A549 (cell line): ENCODE results near the gene RDH5. TPM values are rescaled to one million over a fixed set of nuclear protein-coding genes. Genes with fewer than 3 reads are reported as not detected.

Experiments used
- ATAC-seq, 2 experiments: fragments of 200-7000 bp in 1 of 2; fragments of >200 bp in 1 of 2; cut with Nextera tagmentation in 1 of 2; cut with Tn5 transposase in 1 of 2; 3 replicates each; pipeline versions ENCODE4 v1.8.0 to v1.9.1; 2018 to 2020; ENCODE audit warnings: mild to moderate bottlenecking in 1 of 2, moderate library complexity in 1 of 2
- CTCF ChIA-PET: fragments of 300-600 bp; sonication (Branson Sonifier 250); formaldehyde crosslinking; extraction: SDS; loops from one replicate; lab custom pipeline; 2021; ENCODE audit warnings: antibody characterized with exemption, inconsistent platforms; lab: Yijun Ruan, JAX
- POLR2A ChIA-PET: fragments of 350-600 bp; formaldehyde crosslinking; extraction: SDS; loops from one replicate; lab custom pipeline; 2021; ENCODE audit warnings: antibody characterized with exemption, inconsistent platforms; lab: Yijun Ruan, JAX
- DNase-seq, 2 experiments: peaks; one replicate each; pipeline versions ENCODE4 v3.0.0 to v3.0.0-alpha.2; 2011 to 2016; ENCODE audit warnings: low read depth in 1 of 2, low spot score in 1 of 2
- FAIRE-seq: peaks from 2 replicates; lab custom pipeline; 2011; peaks lifted over from hg19 to GRCh38; lab: Jason Lieb, UNC
- H3K27ac ChIP-seq, 2 experiments: fragments of >200 bp; sonication (Bioruptor Twin); formaldehyde crosslinking; 3 replicates each; pipeline ENCODE4 v1.5.1; 2016 to 2017
- H3K4me1 ChIP-seq: fragments of >200 bp; sonication (Bioruptor Twin); formaldehyde crosslinking; 3 replicates; pipeline ENCODE4 v1.6.1; 2016
- H3K4me2 ChIP-seq: fragments of >200 bp; sonication (Bioruptor Twin); formaldehyde crosslinking; 3 replicates; pipeline ENCODE4 v1.6.1; 2016
- H3K4me3 ChIP-seq: fragments of >200 bp; sonication (Bioruptor Twin); formaldehyde crosslinking; 3 replicates; pipeline ENCODE4 v1.5.1; 2016
- H3K9me3 ChIP-seq: fragments of >200 bp; sonication (Bioruptor Twin); formaldehyde crosslinking; 3 replicates; pipeline ENCODE4 v1.6.1; 2016
- CBX2 ChIP-seq: fragments of 200-600 bp; sonication (generic); IDR thresholded peaks from 2 replicates; pipeline ENCODE4 v1.6.1; 2016; ENCODE audit warnings: low read depth, mild to moderate bottlenecking, borderline replicate concordance
- CBX8 ChIP-seq: fragments of 200-600 bp; sonication (generic); IDR thresholded peaks from 2 replicates; pipeline ENCODE4 v1.6.1; 2016
- CHD4 ChIP-seq: fragments of 200-600 bp; sonication (generic); IDR thresholded peaks from 2 replicates; pipeline ENCODE4 v1.6.1; 2016; ENCODE audit warnings: antibody characterized with exemption, mild to moderate bottlenecking, borderline replicate concordance
- EHF ChIP-seq: fragments of 250-450 bp; sonication (Bioruptor Pico); IDR thresholded peaks from 2 replicates; pipeline ENCODE4 v1.5.0; 2020; ENCODE audit warnings: mild to moderate bottlenecking
- EHMT2 ChIP-seq: fragments of 200-600 bp; sonication (generic); IDR thresholded peaks from 2 replicates; pipeline ENCODE4 v1.6.1; 2016; ENCODE audit warnings: antibody characterized with exemption, low read depth, mild to moderate bottlenecking, moderate library complexity
- ELK1 ChIP-seq: fragments of 150-350 bp; IDR thresholded peaks from 2 replicates; pipeline ENCODE4 v1.6.1; 2014; ENCODE audit warnings: low read depth, mild to moderate bottlenecking, low read length
- FOSL2 ChIP-seq, 2 experiments: fragments of 450-650 bp in 1 of 2; fragments of >200 bp in 1 of 2; sonication (Bioruptor Twin) in 1 of 2; formaldehyde crosslinking; IDR thresholded peaks; 2 replicates each; pipeline versions ENCODE4 v1.5.0 to v1.6.1; 2016 to 2020; ENCODE audit warnings: mild to moderate bottlenecking in 1 of 2, moderate library complexity in 1 of 2
- GATA3 ChIP-seq: IDR thresholded peaks from 2 replicates; pipeline ENCODE4 v1.6.1; 2012; ENCODE audit warnings: borderline replicate concordance
- HDAC2 ChIP-seq: fragments of 200-600 bp; sonication (generic); IDR thresholded peaks from 2 replicates; pipeline ENCODE4 v1.6.1; 2016
- HES2 ChIP-seq: fragments of >200 bp; sonication (Bioruptor Twin); formaldehyde crosslinking; IDR thresholded peaks from 2 replicates; pipeline ENCODE4 v1.6.1; 2016
- HOXA7 ChIP-seq: fragments of 250-450 bp; sonication (Bioruptor Pico); IDR thresholded peaks from 2 replicates; pipeline ENCODE4 v1.5.0; 2020; ENCODE audit warnings: mild to moderate bottlenecking, moderate library complexity
- HOXB13 ChIP-seq: fragments of 250-450 bp; sonication (Bioruptor Pico); IDR thresholded peaks from 2 replicates; pipeline ENCODE4 v1.5.0; 2020; ENCODE audit warnings: low read depth, mild to moderate bottlenecking, moderate library complexity
- JUN ChIP-seq, 2 experiments: fragments of >200 bp; sonication (Bioruptor Twin); formaldehyde crosslinking; IDR thresholded peaks; 2 replicates in 1 of 2; 3 replicates in 1 of 2; pipeline ENCODE4 v1.6.1; 2016 to 2017
- MAFK ChIP-seq: fragments of 450-650 bp; IDR thresholded peaks from 2 replicates; pipeline ENCODE4 v1.6.1; 2014; ENCODE audit not compliant: partially characterized antibody
- NFE2L2 ChIP-seq: fragments of 150-350 bp; conservative IDR thresholded peaks from 2 replicates; pipeline ENCODE4 v1.6.1; 2014; ENCODE audit warnings: low read length
- NPAS2 ChIP-seq: fragments of 250-450 bp; sonication (Bioruptor Pico); IDR thresholded peaks from 2 replicates; pipeline ENCODE4 v1.8.0; 2022; ENCODE audit warnings: mild to moderate bottlenecking, moderate library complexity, borderline replicate concordance
- POLR2A ChIP-seq: IDR thresholded peaks from 2 replicates; pipeline ENCODE4 v1.6.1; 2012; ENCODE audit warnings: mild to moderate bottlenecking, low read length
- POLR2AphosphoS2 ChIP-seq: conservative IDR thresholded peaks from 2 replicates; pipeline ENCODE4 v1.6.1; 2012; ENCODE audit warnings: low read length, improper control_type of control experiment, inconsistent platforms
- RAD21 ChIP-seq, 2 experiments: fragments of >200 bp in 1 of 2; sonication (Bioruptor Twin) in 1 of 2; formaldehyde crosslinking in 1 of 2; IDR thresholded peaks in 1 of 2; conservative IDR thresholded peaks in 1 of 2; 2 replicates in 1 of 2; 3 replicates in 1 of 2; pipeline ENCODE4 v1.6.1; 2012 to 2018; ENCODE audit warnings: inconsistent platforms in 1 of 2
- RCOR1 ChIP-seq: fragments of 150-350 bp; IDR thresholded peaks from 2 replicates; pipeline ENCODE4 v1.6.1; 2014; ENCODE audit warnings: antibody characterized with exemption, low read length, low read depth
- RFX5 ChIP-seq: fragments of 450-650 bp; IDR thresholded peaks from 2 replicates; pipeline ENCODE4 v1.7.1; 2014; ENCODE audit warnings: antibody characterized with exemption, mild to moderate bottlenecking, moderate library complexity
- TFCP2L1 ChIP-seq: fragments of 250-450 bp; sonication (Bioruptor Pico); IDR thresholded peaks from 2 replicates; pipeline ENCODE4 v1.5.0; 2021; ENCODE audit warnings: mild to moderate bottlenecking
- TP53 ChIP-seq: fragments of 250-450 bp; sonication (Bioruptor Pico); IDR thresholded peaks from 2 replicates; pipeline ENCODE4 v1.5.0; 2021; ENCODE audit warnings: mild to moderate bottlenecking, moderate library complexity
- ZC3H11A ChIP-seq: fragments of 450-650 bp; IDR thresholded peaks from 2 replicates; pipeline ENCODE4 v1.6.1; 2014; ENCODE audit warnings: antibody characterized with exemption, mild to moderate bottlenecking
- ZFP36 ChIP-seq: fragments of 450-650 bp; IDR thresholded peaks from 2 replicates; pipeline ENCODE4 v1.6.1; 2014; ENCODE audit warnings: borderline replicate concordance; ENCODE audit not compliant: partially characterized antibody
- ZNF302 ChIP-seq: fragments of 250-450 bp; sonication (Bioruptor Pico); IDR thresholded peaks from 2 replicates; pipeline ENCODE4 v1.9.0; 2021; ENCODE audit warnings: inconsistent platforms, mild to moderate bottlenecking, moderate library complexity
- WGBS: methylation state at CpG from one replicate; pipeline ENCODE4 v1.1.6; 2017; ENCODE audit errors: missing lambda C conversion rate; 5-methylcytosine and 5-hydroxymethylcytosine counted together
- polyA plus RNA-seq, 4 experiments: library from polyadenylated mRNA; depleted of rRNA in 3 of 4; stranded (reverse); fragments of >200 nt; fragmentation: RNase III in 1 of 4; extraction: RNeasy Plus Mini Kit Qiagen cat#74134 plus additional on column Dnase treatment in 1 of 4; gene quantifications; 2 replicates in 3 of 4; 3 replicates in 1 of 4; pipeline ENCODE4 v1.2.3, GENCODE V29; 2011 to 2017
- TF ChIP-seq, protein P1 (sequence below): fragments of 250-450 bp; sonication (Bioruptor Pico); IDR thresholded peaks from 2 replicates; pipeline ENCODE4 v1.5.0; 2020; ENCODE audit warnings: low read depth, mild to moderate bottlenecking, moderate library complexity
- TF ChIP-seq, protein P2 (sequence below): fragments of 200-600 bp; sonication (generic); IDR thresholded peaks from 2 replicates; pipeline ENCODE4 v1.6.1; 2016; ENCODE audit warnings: antibody characterized with exemption, mild to moderate bottlenecking, moderate library complexity
- TF ChIP-seq, protein P3 (sequence below): IDR thresholded peaks from 2 replicates; pipeline ENCODE4 v1.6.1; 2012
- TF ChIP-seq, protein P4 (sequence below): fragments of 450-650 bp; IDR thresholded peaks from 2 replicates; pipeline ENCODE4 v1.6.1; 2014; ENCODE audit warnings: antibody characterized with exemption

RDH5 gene
- polyA plus RNA-seq, 2 of the 4 experiments (the other 2 are of a cell fraction) = 4.1 to 9.1 TPM

- POLR2A ChIA-PET = no interaction called here
- DNase-seq (no peak), FAIRE-seq (no peak), ATAC-seq (no peak)
- CTCF ChIA-PET = interaction anchor here (0.6 to 14.4 kb wide), 3 partner anchors 8 to 41 kb away, joined by 3 to 137 read pairs (median 3); no protein-coding TSS in a partner anchor
- 69% methylated on average over 2 of the region's 2 CpGs for WGBS
- no peak for TF ChIP-seq RFX5
- TF ChIP-seq TP53 (CRISPR knock-in tag) = no peak
- no peak for TF ChIP-seq NPAS2 (CRISPR knock-in tag)
- no peak for TF ChIP-seq HOXB13
- no peak for TF ChIP-seq TFCP2L1
- TF ChIP-seq, protein P1, sequence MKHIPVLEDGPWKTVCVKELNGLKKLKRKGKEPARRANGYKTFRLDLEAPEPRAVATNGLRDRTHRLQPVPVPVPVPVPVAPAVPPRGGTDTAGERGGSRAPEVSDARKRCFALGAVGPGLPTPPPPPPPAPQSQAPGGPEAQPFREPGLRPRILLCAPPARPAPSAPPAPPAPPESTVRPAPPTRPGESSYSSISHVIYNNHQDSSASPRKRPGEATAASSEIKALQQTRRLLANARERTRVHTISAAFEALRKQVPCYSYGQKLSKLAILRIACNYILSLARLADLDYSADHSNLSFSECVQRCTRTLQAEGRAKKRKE (CRISPR knock-in tag) = no peak
- TF ChIP-seq JUN (IDR thresholded peaks at IDR 0.05) = no peak
- no peak for TF ChIP-seq ZC3H11A
- TF ChIP-seq EHMT2 = no peak
- TF ChIP-seq NFE2L2 = no peak
- TF ChIP-seq ELK1 = no peak
- no peak for TF ChIP-seq ZNF302 (CRISPR knock-in tag)
- no peak for TF ChIP-seq POLR2A
- no peak for TF ChIP-seq RAD21 (conservative IDR thresholded peaks at IDR 0.05 in 1 of 2, IDR thresholded peaks at IDR 0.05 in 1 of 2)
- TF ChIP-seq, protein P2, sequence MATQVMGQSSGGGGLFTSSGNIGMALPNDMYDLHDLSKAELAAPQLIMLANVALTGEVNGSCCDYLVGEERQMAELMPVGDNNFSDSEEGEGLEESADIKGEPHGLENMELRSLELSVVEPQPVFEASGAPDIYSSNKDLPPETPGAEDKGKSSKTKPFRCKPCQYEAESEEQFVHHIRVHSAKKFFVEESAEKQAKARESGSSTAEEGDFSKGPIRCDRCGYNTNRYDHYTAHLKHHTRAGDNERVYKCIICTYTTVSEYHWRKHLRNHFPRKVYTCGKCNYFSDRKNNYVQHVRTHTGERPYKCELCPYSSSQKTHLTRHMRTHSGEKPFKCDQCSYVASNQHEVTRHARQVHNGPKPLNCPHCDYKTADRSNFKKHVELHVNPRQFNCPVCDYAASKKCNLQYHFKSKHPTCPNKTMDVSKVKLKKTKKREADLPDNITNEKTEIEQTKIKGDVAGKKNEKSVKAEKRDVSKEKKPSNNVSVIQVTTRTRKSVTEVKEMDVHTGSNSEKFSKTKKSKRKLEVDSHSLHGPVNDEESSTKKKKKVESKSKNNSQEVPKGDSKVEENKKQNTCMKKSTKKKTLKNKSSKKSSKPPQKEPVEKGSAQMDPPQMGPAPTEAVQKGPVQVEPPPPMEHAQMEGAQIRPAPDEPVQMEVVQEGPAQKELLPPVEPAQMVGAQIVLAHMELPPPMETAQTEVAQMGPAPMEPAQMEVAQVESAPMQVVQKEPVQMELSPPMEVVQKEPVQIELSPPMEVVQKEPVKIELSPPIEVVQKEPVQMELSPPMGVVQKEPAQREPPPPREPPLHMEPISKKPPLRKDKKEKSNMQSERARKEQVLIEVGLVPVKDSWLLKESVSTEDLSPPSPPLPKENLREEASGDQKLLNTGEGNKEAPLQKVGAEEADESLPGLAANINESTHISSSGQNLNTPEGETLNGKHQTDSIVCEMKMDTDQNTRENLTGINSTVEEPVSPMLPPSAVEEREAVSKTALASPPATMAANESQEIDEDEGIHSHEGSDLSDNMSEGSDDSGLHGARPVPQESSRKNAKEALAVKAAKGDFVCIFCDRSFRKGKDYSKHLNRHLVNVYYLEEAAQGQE = no peak
- TF ChIP-seq HOXA7 = no peak
- Histone ChIP-seq H3K4me1 (no peaks in the 10 kb centered on the region), H3K4me2 (no peak overlapping the region), H3K9me3 (0 out of 3 replicates have a peak, but pooled peaks cover 2% of the 10 kb centered on the region), H3K4me3 (no peak overlapping the region), H3K27ac (no peak overlapping the region)
Observed at GRCh38 chr12:55755246-55755645, 35.1 kb downstream of the RDH5 start.

DNA sequence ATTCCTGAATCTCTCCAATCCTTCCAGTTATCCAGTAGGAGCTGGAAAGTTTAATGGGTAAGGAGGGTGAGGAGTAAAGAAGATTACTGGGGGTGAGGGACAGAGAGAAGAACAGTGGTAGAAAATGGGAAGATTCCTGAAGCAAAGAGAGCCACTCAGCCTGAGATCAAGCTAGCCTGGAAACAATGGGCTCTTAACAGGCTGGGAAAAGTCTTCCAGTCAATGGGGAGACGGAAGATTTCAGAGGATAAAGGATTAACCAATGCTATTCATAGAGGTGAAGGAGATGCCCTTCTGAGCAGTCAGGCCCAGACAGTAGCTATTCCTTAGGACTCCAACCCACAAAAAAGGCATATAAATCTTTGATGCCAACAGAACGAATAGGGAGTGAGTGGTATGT is 37.5 kb downstream of the RDH5 start:
- 75% methylated on average over 2 of the region's 2 CpGs for WGBS
- Histone ChIP-seq H3K27ac (no peak overlapping the region), H3K4me1 (no peaks in the 10 kb centered on the region), H3K4me3 (no peak overlapping the region), H3K4me2 (no peak overlapping the region), H3K9me3 (0 out of 3 replicates have a peak, but pooled peaks cover 2% of the 10 kb centered on the region)
- DNase-seq (no peak), ATAC-seq (peak in 1 of 2 experiments; percentile 22; a peak in 1 of 6 replicates), FAIRE-seq (no peak)
- TF ChIP-seq RCOR1 (no peak), POLR2A (no peak), JUN (IDR thresholded peaks at IDR 0.05) (no peak), POLR2AphosphoS2 (no peak), CBX8 (no peak), ZNF302 (CRISPR knock-in tag) (no peak), CHD4 (no peak), NPAS2 (CRISPR knock-in tag) (no peak), TP53 (CRISPR knock-in tag) (no peak), GATA3 (no peak), CBX2 (no peak), FOSL2 (IDR thresholded peaks at IDR 0.05) (no peak), FOSL2 (CRISPR knock-in tag; IDR thresholded peaks at IDR 0.05) (no peak), HDAC2 (no peak), MAFK (no peak), RAD21 (conservative IDR thresholded peaks at IDR 0.05 in 1 of 2, IDR thresholded peaks at IDR 0.05 in 1 of 2) (no peak), HES2 (no peak), ZFP36 (no peak), EHF (CRISPR knock-in tag) (no peak)
- TF ChIP-seq, protein P3, sequence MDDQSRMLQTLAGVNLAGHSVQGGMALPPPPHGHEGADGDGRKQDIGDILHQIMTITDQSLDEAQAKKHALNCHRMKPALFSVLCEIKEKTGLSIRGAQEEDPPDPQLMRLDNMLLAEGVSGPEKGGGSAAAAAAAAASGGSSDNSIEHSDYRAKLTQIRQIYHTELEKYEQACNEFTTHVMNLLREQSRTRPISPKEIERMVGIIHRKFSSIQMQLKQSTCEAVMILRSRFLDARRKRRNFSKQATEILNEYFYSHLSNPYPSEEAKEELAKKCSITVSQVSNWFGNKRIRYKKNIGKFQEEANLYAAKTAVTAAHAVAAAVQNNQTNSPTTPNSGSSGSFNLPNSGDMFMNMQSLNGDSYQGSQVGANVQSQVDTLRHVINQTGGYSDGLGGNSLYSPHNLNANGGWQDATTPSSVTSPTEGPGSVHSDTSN = no peak
- TF ChIP-seq, protein P4, sequence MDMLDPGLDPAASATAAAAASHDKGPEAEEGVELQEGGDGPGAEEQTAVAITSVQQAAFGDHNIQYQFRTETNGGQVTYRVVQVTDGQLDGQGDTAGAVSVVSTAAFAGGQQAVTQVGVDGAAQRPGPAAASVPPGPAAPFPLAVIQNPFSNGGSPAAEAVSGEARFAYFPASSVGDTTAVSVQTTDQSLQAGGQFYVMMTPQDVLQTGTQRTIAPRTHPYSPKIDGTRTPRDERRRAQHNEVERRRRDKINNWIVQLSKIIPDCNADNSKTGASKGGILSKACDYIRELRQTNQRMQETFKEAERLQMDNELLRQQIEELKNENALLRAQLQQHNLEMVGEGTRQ = no peak
- ChIA-PET POLR2A (no interaction called here), CTCF (interaction anchor here (1.2 to 14.4 kb wide), 4 partner anchors 8 to 261 kb away, joined by 3 to 137 read pairs (median 4); no protein-coding TSS in a partner anchor)
